Muscle layer of duodenum (tissue), 2 donors: ENCODE data around the gene KCTD16.

Experiments used
- H3K27ac ChIP-seq: one replicate; pipeline ENCODE4 v1.7.0; 2013; ENCODE audit warnings: mild to moderate bottlenecking, low read length
- H3K27me3 ChIP-seq: one replicate; pipeline ENCODE4 v1.7.0; 2013; ENCODE audit warnings: low read depth, mild to moderate bottlenecking, control low read depth, low read length
- H3K36me3 ChIP-seq, 2 donors: one replicate each; pipeline ENCODE4 v1.7.0; 2013; ENCODE audit warnings: low read length in 2 of 2, control low read depth in 1 of 2, mild to moderate bottlenecking in 1 of 2; ENCODE audit not compliant: insufficient read depth in 2 of 2, control insufficient read depth in 1 of 2
- H3K4me1 ChIP-seq, 2 donors: one replicate each; pipeline ENCODE4 v1.7.0; 2013; ENCODE audit warnings: low read length in 2 of 2, mild to moderate bottlenecking in 2 of 2, control low read depth in 1 of 2, moderate library complexity in 1 of 2; ENCODE audit not compliant: insufficient read depth in 2 of 2, control insufficient read depth in 1 of 2
- H3K4me3 ChIP-seq, 2 donors: one replicate each; pipeline ENCODE4 v1.7.0; 2013; ENCODE audit warnings: low read length in 2 of 2, low read depth in 1 of 2, mild to moderate bottlenecking in 1 of 2
- H3K9me3 ChIP-seq, 2 donors: one replicate each; pipeline ENCODE4 v1.7.0; 2013; ENCODE audit warnings: low read length in 2 of 2, control low read depth in 1 of 2, mild to moderate bottlenecking in 1 of 2; ENCODE audit not compliant: control insufficient read depth in 1 of 2
- donor health status: healthy.

The KCTD16 gene

DNA sequence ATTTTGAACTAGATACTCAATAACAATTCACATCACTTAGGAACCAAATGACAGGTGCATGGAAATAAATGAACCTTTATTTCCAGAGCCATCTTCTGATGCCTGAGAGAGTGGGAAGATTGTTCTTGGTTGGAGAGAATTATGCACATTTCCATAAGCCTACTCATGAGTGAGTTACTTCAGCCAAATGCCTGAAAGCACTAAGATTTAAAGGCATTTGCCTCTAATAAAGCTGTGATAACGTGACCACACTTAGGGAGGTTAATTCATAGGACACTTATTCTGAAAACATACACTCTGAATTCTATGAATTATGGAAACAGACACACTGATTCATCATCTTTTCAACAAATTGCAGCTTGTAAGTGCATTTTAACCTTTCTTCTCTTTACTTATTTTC, 40.0 kb downstream of the KCTD16 start:
- no peaks in the 10 kb centered on the region for H3K4me1 ChIP-seq
- no peaks in the 10 kb centered on the region for H3K9me3 ChIP-seq
- no peaks in the 10 kb centered on the region for H3K27me3 ChIP-seq
- no peaks in the 10 kb centered on the region for H3K36me3 ChIP-seq
- H3K4me3 ChIP-seq = no peak overlapping the region
- H3K27ac ChIP-seq = no peak overlapping the region

DNA sequence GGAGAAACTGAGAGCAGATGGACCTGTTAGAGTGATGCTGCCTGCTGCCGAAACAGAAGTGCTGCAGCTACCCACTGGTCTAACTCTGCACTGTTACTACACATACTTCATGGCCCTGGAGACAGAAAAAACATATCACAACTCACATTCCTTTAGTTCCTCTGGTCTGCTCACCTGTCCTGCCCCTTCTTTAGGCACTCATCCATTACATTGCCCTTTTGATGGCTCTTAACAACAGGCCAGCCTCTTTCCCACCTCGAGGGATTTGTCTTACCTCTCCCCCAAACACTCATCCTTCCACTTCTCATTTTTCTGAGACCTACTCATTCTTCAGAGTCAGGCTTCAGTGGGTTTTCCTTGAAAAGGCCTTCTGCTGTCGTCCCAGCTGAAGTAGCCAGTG, 49.2 kb downstream of the KCTD16 start:
- Histone ChIP-seq H3K9me3 (no peaks in the 10 kb centered on the region), H3K27ac (no peak overlapping the region), H3K36me3 (no peaks in the 10 kb centered on the region), H3K4me3 (no peak overlapping the region), H3K27me3 (no peaks in the 10 kb centered on the region), H3K4me1 (no peaks in the 10 kb centered on the region)

DNA sequence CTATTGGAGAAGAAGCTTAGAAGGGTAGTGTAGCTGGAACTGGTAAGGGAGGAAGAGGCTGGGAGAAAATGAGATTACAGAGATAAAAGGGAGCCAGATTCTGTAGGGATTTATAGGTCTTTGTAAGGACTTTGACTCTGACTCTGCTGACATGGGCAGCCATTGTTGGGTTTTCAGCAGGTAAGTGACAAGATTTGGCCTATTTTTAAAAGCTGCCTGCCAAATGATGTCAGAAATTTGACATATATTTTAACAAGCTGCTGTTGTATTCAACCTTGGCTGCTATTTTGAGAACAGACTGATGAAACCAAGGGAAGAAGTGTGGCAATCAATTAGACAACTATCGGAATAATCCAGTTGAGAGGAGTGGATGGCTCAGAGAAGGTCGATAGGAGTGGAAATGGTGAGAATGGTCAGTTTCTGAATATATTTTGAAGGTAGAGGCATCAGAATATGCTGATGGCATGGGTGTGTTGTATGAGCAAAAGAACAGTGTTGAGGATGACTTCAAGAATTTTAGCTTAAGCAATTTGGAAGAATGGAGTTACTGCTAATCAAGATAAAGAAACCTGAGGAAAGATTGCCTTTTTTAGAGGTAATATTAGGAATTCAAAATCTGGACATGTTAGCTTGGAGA, 56.8 kb downstream of the KCTD16 start:
- H3K4me1 ChIP-seq = no peaks in the 10 kb centered on the region
- H3K27ac ChIP-seq = no peak overlapping the region
- no peaks in the 10 kb centered on the region for H3K27me3 ChIP-seq
- no peaks in the 10 kb centered on the region for H3K36me3 ChIP-seq
- H3K9me3 ChIP-seq = no peaks in the 10 kb centered on the region
- no peak overlapping the region for H3K4me3 ChIP-seq

DNA sequence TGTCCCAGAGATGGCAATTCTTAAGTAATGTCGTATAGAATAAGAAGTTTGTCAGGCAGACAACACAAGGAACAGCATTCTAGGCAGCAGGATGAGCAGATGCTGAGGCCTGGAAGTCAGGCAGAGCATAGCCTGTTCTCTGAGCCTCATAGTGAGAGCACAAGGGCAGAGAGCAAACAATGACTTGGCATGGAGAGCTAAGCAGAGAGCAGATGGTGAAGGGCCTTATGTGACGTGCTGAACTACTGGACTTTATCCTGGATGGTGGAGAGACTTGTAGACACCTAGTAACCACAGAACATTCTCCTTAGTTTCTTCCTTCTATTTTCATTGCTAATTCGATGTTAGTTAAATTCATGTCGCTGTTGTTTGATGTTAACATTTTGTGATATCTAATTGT, 60.1 kb downstream of the KCTD16 start:
- H3K4me1 ChIP-seq = no peaks in the 10 kb centered on the region
- H3K9me3 ChIP-seq = no peaks in the 10 kb centered on the region
- no peak overlapping the region for H3K4me3 ChIP-seq
- no peaks in the 10 kb centered on the region for H3K27me3 ChIP-seq
- no peaks in the 10 kb centered on the region for H3K36me3 ChIP-seq
- no peak overlapping the region for H3K27ac ChIP-seq

DNA sequence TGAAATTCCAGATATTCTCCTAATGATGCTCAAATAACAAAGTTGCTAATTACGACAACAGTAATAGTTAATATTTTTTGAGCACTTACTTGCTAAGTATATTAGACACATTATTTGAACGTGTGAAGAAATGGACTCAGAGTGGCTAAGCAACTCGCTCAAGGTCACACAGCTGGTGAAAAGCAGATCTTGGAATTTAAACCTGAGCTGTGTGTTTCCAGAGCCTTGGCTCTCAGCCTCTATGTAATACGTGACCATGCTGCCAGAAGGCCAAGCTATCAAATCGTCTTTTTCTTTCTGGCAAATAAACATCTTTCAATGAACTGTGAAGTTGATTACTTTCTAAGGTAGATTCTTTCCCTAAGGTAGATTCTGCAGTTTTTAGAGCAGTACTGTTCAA, 61.6 kb downstream of the KCTD16 start:
- no peaks in the 10 kb centered on the region for H3K9me3 ChIP-seq
- no peaks in the 10 kb centered on the region for H3K27me3 ChIP-seq
- H3K36me3 ChIP-seq = no peaks in the 10 kb centered on the region
- no peaks in the 10 kb centered on the region for H3K4me1 ChIP-seq
- no peak overlapping the region for H3K4me3 ChIP-seq
- H3K27ac ChIP-seq = no peak overlapping the region

DNA sequence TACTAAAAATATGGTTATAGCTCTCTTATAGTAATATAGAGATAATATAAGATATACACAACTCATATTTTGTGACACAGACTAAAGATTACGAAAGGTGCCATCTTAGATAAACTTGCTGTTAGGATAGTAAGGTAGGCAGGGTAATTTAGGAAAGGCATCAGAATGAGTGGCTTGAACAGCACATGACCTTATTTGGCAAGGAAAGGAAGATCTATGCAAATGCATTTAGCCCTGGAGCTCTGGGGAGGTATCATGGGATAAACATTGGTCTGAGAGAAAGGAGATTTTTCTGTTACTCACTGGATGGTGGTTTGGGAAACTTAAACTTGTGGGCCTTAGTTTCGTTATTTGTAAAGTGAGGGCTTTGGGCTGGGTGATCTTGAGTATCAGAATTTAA, 65.8 kb downstream of the KCTD16 start:
- H3K4me3 ChIP-seq = no peak overlapping the region
- H3K9me3 ChIP-seq = no peaks in the 10 kb centered on the region
- no peaks in the 10 kb centered on the region for H3K36me3 ChIP-seq
- H3K4me1 ChIP-seq = no peaks in the 10 kb centered on the region
- H3K27ac ChIP-seq = no peak overlapping the region
- H3K27me3 ChIP-seq = no peaks in the 10 kb centered on the region

DNA sequence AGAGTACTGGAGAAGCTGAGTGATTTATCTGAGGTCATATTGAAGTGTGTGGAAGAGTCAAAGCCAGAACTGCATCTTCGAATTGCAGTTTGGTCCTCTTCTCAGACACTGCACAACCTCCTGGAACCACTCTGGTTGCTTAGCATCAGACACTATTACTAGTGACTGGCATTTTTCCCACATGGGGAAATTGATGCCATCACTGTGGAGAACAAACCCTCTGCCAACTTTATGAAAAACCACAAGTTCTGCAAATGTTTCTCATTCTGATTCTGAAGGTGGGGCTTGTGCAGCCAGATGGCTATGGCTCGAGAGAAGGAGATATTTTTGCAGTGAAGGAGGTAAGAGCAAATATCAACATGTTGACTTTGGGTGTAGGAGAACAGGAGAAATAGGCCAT, 67.2 kb downstream of the KCTD16 start:
- Histone ChIP-seq H3K4me1 (no peaks in the 10 kb centered on the region), H3K36me3 (no peaks in the 10 kb centered on the region), H3K9me3 (no peaks in the 10 kb centered on the region), H3K27ac (no peak overlapping the region), H3K4me3 (no peak overlapping the region), H3K27me3 (no peaks in the 10 kb centered on the region)

DNA sequence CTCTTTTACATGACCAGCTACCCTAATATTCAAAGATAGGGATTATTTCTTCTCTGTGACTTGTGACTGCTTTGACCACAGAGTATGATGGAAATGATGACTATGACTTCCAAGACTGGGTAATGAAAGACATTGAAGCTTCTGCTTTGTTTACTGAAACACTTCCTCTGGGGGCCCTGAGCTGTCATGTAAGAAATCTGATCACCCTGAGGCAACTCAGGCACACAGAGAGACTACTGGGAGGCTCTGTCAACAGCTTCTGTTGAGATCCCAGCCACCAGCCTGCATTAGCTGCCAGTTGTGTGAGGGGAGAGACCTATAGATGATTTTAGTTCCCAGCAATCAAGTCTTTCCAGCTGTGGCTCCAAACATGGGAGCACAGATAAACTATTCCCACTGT, 76.5 kb downstream of the KCTD16 start:
- Histone ChIP-seq H3K4me3 (no peak overlapping the region), H3K9me3 (no peaks in the 10 kb centered on the region), H3K4me1 (no peaks in the 10 kb centered on the region), H3K27ac (no peak overlapping the region), H3K36me3 (no peaks in the 10 kb centered on the region), H3K27me3 (no peaks in the 10 kb centered on the region)

DNA sequence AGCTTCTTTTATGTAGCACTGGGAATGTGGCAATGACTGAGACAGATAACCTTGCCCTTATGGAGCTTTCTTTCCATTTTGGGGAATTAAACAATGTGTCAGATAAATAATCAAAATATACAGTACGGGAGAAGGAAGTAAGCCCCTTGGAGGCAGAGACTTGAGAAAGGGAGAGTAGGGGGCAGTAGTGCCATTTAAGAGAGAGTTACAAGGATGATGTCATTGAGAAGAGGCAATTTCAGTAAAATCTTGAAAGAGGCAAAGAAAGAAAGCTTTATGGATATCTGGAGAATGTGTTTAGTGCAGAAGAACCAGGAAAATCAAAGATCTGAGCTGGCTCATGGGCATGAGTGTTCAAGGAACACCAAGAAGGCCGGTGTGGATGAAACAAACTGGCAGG, 77.3 kb downstream of the KCTD16 start:
- Histone ChIP-seq H3K4me3 (no peak overlapping the region), H3K36me3 (no peaks in the 10 kb centered on the region), H3K27ac (no peak overlapping the region)

DNA sequence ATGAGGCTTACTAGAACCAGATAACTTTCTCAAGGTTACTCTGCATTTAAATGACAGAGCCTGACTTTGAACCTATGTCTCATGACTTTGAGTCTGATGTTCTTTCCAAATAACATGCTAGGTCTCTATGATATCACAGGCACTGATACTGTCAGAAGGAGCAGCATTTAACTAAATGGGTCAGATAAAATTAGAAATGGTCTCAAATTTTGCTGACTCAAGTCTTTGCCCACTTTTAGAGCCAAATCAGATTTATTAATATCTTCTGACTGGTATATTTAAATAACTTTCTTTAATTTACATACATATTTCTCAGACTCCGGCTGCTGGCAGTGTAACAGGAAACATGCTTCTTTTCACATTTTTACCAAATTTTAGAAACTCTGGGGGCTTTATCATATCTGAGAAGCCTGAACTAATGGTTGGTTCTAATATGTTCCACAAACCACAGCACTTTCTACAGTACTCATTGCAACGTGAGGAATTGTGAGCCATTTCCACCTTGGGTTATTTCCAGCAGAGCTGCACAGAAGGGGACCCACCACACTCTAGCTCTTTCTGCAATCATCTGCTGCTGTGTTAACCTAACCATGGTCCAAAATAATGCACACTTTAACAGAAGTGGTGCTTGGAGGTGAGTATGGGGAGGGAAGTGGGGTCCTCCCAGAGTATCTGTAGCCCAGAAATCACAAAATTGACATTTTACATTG, 79.2 kb downstream of the KCTD16 start:
- Histone ChIP-seq H3K36me3 (no peaks in the 10 kb centered on the region), H3K4me1 (no peaks in the 10 kb centered on the region), H3K27ac (no peak overlapping the region), H3K9me3 (no peaks in the 10 kb centered on the region), H3K27me3 (no peaks in the 10 kb centered on the region), H3K4me3 (no peak overlapping the region)

More for the DNA sequence above, 77.3 kb downstream of the KCTD16 start:
- Histone ChIP-seq H3K9me3 (no peaks in the 10 kb centered on the region), H3K4me1 (no peaks in the 10 kb centered on the region), H3K27me3 (no peaks in the 10 kb centered on the region)

DNA sequence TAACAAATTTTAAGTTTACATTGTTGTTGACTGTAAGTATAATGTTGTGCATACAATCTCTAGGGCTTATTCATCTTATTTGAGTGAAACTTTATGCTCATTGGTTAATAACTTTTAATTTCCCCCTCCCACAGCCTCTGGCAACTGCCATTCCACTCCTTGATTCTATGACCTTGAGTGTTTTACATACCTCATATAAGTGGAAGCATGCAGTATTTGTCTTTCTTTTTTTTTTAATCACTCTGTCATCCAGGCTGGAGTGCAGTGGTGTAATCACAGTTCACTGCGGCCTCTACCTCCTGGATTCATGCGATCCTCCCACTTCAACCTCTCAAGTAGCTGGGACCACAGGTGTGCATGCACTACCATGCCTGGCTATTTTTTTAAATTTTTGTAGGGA, 83.9 kb downstream of the KCTD16 start:
- no peaks in the 10 kb centered on the region for H3K27me3 ChIP-seq
- no peak overlapping the region for H3K4me3 ChIP-seq
- no peaks in the 10 kb centered on the region for H3K4me1 ChIP-seq
- H3K9me3 ChIP-seq = no peaks in the 10 kb centered on the region
- no peak overlapping the region for H3K27ac ChIP-seq
- no peaks in the 10 kb centered on the region for H3K36me3 ChIP-seq

DNA sequence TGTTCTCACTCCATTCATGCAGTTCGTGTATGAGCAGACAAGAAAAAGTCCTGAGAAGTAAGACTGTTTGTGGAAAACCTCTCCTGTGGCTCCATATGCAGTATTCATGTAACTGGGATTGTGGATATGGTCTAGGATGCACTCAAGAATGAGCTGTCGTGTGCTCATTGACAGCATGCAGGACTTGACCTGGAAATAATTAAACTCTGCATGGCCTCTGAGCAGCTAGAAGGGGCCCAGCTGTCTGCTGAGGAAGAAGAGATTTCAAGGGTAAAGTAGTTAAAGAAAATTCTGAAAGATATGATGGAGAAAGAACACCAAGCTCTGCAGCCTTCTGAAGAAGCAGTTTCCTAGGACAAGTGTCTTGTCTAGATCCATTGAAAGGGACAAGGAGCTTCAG, 89.4 kb downstream of the KCTD16 start:
- H3K4me3 ChIP-seq = no peak overlapping the region
- no peaks in the 10 kb centered on the region for H3K4me1 ChIP-seq
- no peaks in the 10 kb centered on the region for H3K27me3 ChIP-seq
- no peaks in the 10 kb centered on the region for H3K36me3 ChIP-seq
- H3K9me3 ChIP-seq = no peaks in the 10 kb centered on the region
- no peak overlapping the region for H3K27ac ChIP-seq
